Uterus (tissue), 4 donors: ENCODE measurements around the gene TXNIP. TPM values are rescaled to one million over a fixed set of nuclear protein-coding genes. Genes with fewer than 3 reads are reported as not detected.

ENCODE experiments used
- DNase-seq, 2 donors: peaks; one replicate each; pipeline ENCODE4 v3.0.0-alpha.2; 2019 to 2020
- H3K27ac ChIP-seq, 2 donors: fragments of 200-600 bp; sonication (generic); 1 replicate in 1 of 2; 2 replicates in 1 of 2; pipeline ENCODE4 v1.5.1; 2016 to 2018
- H3K27me3 ChIP-seq, 2 donors: fragments of 200-600 bp; sonication (generic); one replicate each; pipeline ENCODE4 v1.5.1; 2018 to 2019; ENCODE audit warnings: control low read depth in 1 of 2
- H3K36me3 ChIP-seq, 2 donors: fragments of 200-600 bp; sonication (generic); one replicate each; pipeline ENCODE4 v1.5.1; 2019; ENCODE audit warnings: control low read depth in 1 of 2
- H3K4me1 ChIP-seq, 2 donors: fragments of 200-600 bp; sonication (generic); one replicate each; pipeline ENCODE4 v1.5.1; 2018 to 2019; ENCODE audit warnings: control low read depth in 1 of 2
- H3K4me3 ChIP-seq, 2 donors: fragments of 200-600 bp; sonication (generic); 1 replicate in 1 of 2; 2 replicates in 1 of 2; pipeline ENCODE4 v1.5.1; 2018 to 2019; ENCODE audit warnings: mild to moderate bottlenecking in 1 of 2
- H3K9me3 ChIP-seq, 2 donors: fragments of 200-600 bp; sonication (generic); one replicate each; pipeline ENCODE4 v1.5.1; 2019; ENCODE audit warnings: control low read depth in 1 of 2
- POLR2A ChIP-seq, 2 donors: fragments of 450-650 bp; IDR thresholded peaks; one replicate each; pipeline ENCODE4 v1.6.1; 2016; ENCODE audit warnings: antibody characterized with exemption in 2 of 2, mild to moderate bottlenecking in 1 of 2, moderate library complexity in 1 of 2
- intact Hi-C: fragments of 100-400 bp; cut with DNase I; formaldehyde crosslinking; loops from one replicate; pipeline ENCODE4 v1.15.1; 2023; ENCODE audit warnings: low total_unique reads
- total RNA-seq, 4 donors: library from RNA; depleted of rRNA in 3 of 4; stranded (reverse); fragments of >200 nt in 3 of 4; gene quantifications; one replicate each; pipeline versions ENCODE4 v1.1.0 to v1.2.4, GENCODE V29; 2014 to 2023
- TF ChIP-seq, protein P1 (sequence below), 4 experiments: fragments of 200-600 bp in 2 of 4; fragments of 450-650 bp in 2 of 4; sonication (generic) in 2 of 4; IDR thresholded peaks; one replicate each; pipeline ENCODE4 v1.5.1; 2016 to 2019; ENCODE audit warnings: antibody characterized with exemption in 4 of 4, mild to moderate bottlenecking in 2 of 4, moderate library complexity in 1 of 4
- donor health status: DM: yes; HTN: yes; CAD: no.

TXNIP gene
- total RNA-seq, 4 donors from 2014 or later = 731 to 1,940 (median 1,478) TPM

- Histone ChIP-seq H3K27ac (peak overlapping the region; percentile 96 to 100), H3K27me3 (no peaks in the 10 kb centered on the region), H3K9me3 (no peaks in the 10 kb centered on the region), H3K4me1 (peaks cover 4% of the 10 kb centered on the region in 2 donors), H3K36me3 (peaks cover 0 to 3% of the 10 kb centered on the region in 2 donors), H3K4me3 (peak overlapping the region; percentile 60 to 85)
- DNase-seq = peak; percentile 31 to 46
- intact Hi-C loops = no loop called here
- TF ChIP-seq POLR2A (IDR thresholded peaks at IDR 0.05) = no peak
- TF ChIP-seq, protein P1, sequence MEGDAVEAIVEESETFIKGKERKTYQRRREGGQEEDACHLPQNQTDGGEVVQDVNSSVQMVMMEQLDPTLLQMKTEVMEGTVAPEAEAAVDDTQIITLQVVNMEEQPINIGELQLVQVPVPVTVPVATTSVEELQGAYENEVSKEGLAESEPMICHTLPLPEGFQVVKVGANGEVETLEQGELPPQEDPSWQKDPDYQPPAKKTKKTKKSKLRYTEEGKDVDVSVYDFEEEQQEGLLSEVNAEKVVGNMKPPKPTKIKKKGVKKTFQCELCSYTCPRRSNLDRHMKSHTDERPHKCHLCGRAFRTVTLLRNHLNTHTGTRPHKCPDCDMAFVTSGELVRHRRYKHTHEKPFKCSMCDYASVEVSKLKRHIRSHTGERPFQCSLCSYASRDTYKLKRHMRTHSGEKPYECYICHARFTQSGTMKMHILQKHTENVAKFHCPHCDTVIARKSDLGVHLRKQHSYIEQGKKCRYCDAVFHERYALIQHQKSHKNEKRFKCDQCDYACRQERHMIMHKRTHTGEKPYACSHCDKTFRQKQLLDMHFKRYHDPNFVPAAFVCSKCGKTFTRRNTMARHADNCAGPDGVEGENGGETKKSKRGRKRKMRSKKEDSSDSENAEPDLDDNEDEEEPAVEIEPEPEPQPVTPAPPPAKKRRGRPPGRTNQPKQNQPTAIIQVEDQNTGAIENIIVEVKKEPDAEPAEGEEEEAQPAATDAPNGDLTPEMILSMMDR (IDR thresholded peaks at IDR 0.05) = no peak
These were observed 381 bp downstream of the TXNIP start for GRCh38 chr1:145995964-145996432.

DNA sequence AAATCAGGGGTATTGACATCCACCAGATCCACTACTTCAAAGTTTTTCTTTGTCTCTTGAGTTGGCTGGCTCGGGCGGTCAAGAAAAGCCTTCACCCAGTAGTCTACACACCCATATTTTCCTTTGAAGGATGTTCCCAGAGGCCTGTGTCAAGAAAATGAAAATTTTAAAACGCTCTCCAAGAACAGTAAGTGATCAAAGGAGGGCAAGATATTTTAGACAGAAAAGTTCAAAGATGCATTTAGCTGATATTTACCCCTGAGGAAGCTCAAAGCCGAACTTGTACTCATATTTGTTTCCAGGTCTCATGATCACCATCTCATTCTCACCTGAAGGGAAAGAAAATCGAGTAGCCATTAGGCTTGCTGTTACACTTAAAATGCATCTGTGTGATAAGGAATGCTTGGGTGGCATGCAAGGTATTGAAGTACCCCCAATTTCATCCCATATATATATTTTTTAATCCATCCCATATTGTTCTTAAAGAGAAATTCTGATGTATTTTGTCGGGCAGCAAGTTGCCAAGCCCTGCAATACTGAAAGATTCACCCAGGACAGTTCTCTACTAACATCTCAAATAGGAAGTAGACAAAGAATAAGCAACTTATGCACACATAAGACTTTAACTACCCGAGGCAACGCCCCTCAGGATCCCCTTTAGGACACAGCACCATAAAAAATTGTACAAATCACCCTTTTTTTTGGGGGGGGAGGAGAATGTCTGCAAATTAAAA is 1.1 kb downstream of the TXNIP start:
- peak in 1 of 2 donors; percentile 13 for DNase-seq
- intact Hi-C loops = no loop called here
- Histone ChIP-seq H3K9me3 (no peaks in the 10 kb centered on the region), H3K4me3 (peak overlapping the region; percentile 60 to 85), H3K27ac (peak overlapping the region; percentile 96 to 100), H3K4me1 (peaks cover 4% of the 10 kb centered on the region in 2 donors), H3K36me3 (peaks cover 0 to 3% of the 10 kb centered on the region in 2 donors), H3K27me3 (no peaks in the 10 kb centered on the region)
- no peak for TF ChIP-seq POLR2A (IDR thresholded peaks at IDR 0.05)
- TF ChIP-seq, protein P1 (IDR thresholded peaks at IDR 0.05) = no peak

GRCh38 chr1:145994391-145995120 is 1.8 kb downstream of the TXNIP start:
- peak overlapping the region; percentile 60 to 85 for H3K4me3 ChIP-seq
- no peaks in the 10 kb centered on the region for H3K27me3 ChIP-seq
- TF ChIP-seq POLR2A (IDR thresholded peaks at IDR 0.05) = no peak
- TF ChIP-seq, protein P1 (IDR thresholded peaks at IDR 0.05) = no peak
- intact Hi-C loops = no loop called here
- H3K27ac ChIP-seq = peak overlapping the region; percentile 96 to 100
- peaks cover 0 to 4% of the 10 kb centered on the region in 2 donors for H3K4me1 ChIP-seq
- H3K36me3 ChIP-seq = peaks cover 0 to 3% of the 10 kb centered on the region in 2 donors
- no peaks in the 10 kb centered on the region for H3K9me3 ChIP-seq
- DNase-seq = peak; percentile 27 to 39

DNA sequence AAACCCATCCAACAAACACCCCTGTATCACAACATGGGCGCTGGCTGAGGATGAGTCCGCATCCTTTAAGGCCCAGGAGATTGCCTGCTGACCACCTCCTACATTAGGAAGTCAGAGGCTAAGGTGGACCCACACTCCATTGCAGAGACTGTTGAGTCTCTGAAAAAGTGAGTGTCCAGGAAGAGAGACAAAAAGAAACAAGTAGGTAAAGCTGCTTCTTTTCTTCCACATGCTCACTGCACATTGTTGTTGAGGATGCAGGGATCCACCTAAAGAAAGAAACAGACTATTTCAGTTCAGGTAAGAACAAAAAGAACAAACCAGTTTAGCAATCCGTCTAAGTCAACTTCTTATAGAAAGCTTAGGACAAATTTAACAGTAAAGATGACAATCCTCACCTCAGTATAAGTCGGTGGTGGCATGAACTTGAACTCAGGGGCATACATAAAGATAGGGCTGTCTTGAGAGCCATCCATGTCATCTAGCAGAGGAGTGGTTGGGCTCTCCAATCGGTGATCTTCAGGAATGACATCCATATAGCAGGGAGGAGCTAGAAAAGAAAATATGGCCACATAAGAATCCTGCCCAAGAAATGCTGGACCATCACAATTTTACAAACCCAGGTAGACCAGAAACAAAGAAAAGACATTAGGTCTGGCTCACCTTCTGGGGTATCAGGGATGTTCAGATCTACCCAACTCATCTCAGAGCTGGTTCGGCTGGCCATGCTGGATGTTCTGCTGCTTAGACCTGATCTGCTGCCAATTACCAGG is 2.6 kb downstream of the TXNIP start:
- Histone ChIP-seq H3K27ac (peak overlapping the region; percentile 96 to 100), H3K4me3 (peak overlapping the region; percentile 60 to 85), H3K4me1 (peaks cover 0 to 4% of the 10 kb centered on the region in 2 donors), H3K36me3 (peaks cover 0 to 3% of the 10 kb centered on the region in 2 donors), H3K27me3 (no peaks in the 10 kb centered on the region), H3K9me3 (no peaks in the 10 kb centered on the region)
- DNase-seq = peak; percentile 14 to 20
- TF ChIP-seq POLR2A (IDR thresholded peaks at IDR 0.05) = peak in 1 of 2 donors; percentile 7
- TF ChIP-seq, protein P1 (IDR thresholded peaks at IDR 0.05) = no peak
- intact Hi-C loops = no loop called here
